Measurements from ENCODE around the gene CTNNA3. TPM values are rescaled to one million over a fixed set of nuclear protein-coding genes. Genes with fewer than 3 reads are reported as not detected.
"Not testable (repeated sequence)": the region's sequence is repeated elsewhere in the genome, so short reads cannot be mapped to it uniquely, and the experiment has no call there.

CTNNA3 gene
- total and polyA plus RNA-seq, 2 donors from 2014 or later = 0.45 to 0.72 TPM

DNA sequence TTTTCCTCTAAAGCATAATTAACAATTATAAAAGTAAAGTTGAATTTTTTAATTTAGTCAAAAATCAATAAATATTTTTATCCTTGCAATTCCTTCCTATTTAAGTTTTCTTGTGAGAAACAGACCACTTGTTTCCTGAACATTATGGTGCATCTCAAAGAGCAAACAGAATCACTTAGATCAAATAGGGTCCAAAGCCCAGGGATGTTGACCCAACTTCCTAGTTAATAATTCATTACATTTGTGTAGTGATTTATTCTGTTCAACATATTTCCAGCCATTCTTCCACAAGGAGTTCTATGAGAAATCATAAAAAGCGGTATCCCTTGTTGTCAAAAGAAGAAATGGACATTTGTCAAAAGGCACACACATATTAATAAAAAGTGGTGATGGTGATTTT is 454.5 kb downstream of the CTNNA3 start:
- no peaks in the 10 kb centered on the region for H3K4me1 ChIP-seq (ENCODE audit: control insufficient read depth in 2 of 3, insufficient read depth in 2 of 3, low read depth in 1 of 3, low read length in 3 of 3)
- no peak overlapping the region for H3K27ac ChIP-seq (ENCODE audit: low read depth in 2 of 2, low read length in 2 of 2)
- H3K4me3 ChIP-seq (ENCODE audit: low read length in 3 of 3) = no peak overlapping the region
- DNase-seq (no peak), FAIRE-seq (no peak)
- H3K36me3 ChIP-seq (ENCODE audit: control insufficient read depth in 2 of 3, insufficient read depth in 3 of 3, low read length in 3 of 3) = no peaks in the 10 kb centered on the region
- no peaks in the 10 kb centered on the region for H3K27me3 ChIP-seq (ENCODE audit: control insufficient read depth, insufficient read depth, low read length)
- TF ChIP-seq, protein P1, sequence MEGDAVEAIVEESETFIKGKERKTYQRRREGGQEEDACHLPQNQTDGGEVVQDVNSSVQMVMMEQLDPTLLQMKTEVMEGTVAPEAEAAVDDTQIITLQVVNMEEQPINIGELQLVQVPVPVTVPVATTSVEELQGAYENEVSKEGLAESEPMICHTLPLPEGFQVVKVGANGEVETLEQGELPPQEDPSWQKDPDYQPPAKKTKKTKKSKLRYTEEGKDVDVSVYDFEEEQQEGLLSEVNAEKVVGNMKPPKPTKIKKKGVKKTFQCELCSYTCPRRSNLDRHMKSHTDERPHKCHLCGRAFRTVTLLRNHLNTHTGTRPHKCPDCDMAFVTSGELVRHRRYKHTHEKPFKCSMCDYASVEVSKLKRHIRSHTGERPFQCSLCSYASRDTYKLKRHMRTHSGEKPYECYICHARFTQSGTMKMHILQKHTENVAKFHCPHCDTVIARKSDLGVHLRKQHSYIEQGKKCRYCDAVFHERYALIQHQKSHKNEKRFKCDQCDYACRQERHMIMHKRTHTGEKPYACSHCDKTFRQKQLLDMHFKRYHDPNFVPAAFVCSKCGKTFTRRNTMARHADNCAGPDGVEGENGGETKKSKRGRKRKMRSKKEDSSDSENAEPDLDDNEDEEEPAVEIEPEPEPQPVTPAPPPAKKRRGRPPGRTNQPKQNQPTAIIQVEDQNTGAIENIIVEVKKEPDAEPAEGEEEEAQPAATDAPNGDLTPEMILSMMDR (IDR thresholded peaks at IDR 0.05; ENCODE audit: borderline replicate concordance, extremely low read depth, insufficient read depth) = no peak
- H3K9me3 ChIP-seq (ENCODE audit: control insufficient read depth in 2 of 3, insufficient read depth in 1 of 3, low read length in 3 of 3) = no peaks in the 10 kb centered on the region
- H3K9ac ChIP-seq (ENCODE audit: low read length in 3 of 3) = no peak overlapping the region
- intact Hi-C loops (cut with DNase I) = no loop called here

DNA sequence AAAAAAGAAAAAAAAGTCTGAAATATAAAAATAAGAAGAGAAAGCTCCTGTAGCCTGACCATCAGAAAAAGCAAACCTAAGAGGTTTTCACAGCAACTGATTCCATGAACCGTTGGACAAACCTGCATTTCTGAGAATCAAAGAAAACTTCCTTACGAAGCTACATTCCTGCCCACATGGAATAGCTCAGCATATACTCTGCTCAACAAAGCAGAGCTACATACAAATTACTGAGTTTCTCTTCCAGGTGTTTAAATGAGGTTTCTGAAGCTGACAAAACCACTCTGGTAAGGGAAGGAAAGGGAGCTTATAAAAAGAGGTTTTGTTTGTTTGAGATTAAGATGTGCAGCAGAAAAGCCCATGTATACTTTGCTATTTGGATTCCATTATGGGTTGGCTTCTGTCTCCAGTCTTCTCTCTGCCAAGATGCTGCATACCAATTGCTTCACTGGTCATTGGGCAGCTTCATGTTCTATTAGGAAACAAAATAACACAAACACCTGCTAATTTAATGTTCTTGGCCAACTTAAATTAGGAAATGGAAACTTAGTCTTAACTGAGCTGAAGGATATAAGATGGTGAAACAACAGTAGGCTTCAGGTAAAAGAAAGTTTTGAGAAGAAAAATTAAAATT is 456.0 kb downstream of the CTNNA3 start:
- Histone ChIP-seq H3K36me3 (ENCODE audit: control insufficient read depth in 2 of 3, insufficient read depth in 3 of 3, low read length in 3 of 3) (no peaks in the 10 kb centered on the region), H3K4me1 (ENCODE audit: control insufficient read depth in 2 of 3, insufficient read depth in 2 of 3, low read depth in 1 of 3, low read length in 3 of 3) (no peaks in the 10 kb centered on the region), H3K27ac (ENCODE audit: low read depth in 2 of 2, low read length in 2 of 2) (no peak overlapping the region), H3K27me3 (ENCODE audit: control insufficient read depth, insufficient read depth, low read length) (no peaks in the 10 kb centered on the region), H3K4me3 (ENCODE audit: low read length in 3 of 3) (no peak overlapping the region), H3K9ac (ENCODE audit: low read length in 3 of 3) (no peak overlapping the region), H3K9me3 (ENCODE audit: control insufficient read depth in 2 of 3, insufficient read depth in 1 of 3, low read length in 3 of 3) (no peaks in the 10 kb centered on the region)
- TF ChIP-seq, protein P1 (IDR thresholded peaks at IDR 0.05; ENCODE audit: borderline replicate concordance, extremely low read depth, insufficient read depth) = no peak
- no peak for FAIRE-seq
- intact Hi-C loops (cut with DNase I) = no loop called here
- no peak for DNase-seq

DNA sequence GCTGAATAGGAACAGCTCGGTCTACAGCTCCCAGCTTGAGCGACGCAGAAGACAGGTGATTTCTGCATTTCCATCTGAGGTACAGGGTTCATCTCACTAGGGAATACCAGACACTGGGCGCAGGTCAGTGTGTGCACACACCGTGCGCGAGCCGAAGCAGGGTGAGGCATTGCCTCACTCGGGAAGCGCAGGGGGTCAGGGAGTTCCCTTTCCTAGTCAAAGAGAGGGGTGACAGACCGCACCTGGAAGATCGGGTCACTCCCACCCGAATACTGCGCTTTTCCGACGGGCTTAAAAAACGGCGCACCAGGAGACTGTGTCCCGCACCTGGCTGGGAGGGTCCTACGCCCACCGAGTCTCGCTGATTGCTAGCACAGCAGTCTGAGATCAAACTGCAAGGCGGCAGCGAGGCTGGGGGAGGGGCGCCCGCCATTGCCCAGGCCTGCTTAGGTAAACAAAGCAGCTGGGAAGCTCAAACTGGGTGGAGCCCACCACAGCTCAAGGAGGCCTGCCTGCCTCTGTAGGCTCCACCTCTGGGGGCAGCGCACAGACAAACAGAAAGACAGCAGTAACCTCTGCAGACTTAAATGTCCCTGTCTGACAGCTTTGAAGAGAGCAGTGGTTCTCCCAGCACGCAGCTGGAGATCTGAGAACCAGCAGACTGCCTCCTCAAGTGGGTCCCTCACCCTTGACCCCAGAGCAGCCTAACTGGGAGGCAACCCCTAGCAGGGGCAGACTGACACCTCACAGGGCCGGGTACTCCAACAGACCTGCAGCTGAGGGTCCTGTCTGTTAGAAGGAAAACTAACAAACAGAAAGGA is 465.1 kb downstream of the CTNNA3 start:
- H3K9me3 ChIP-seq (ENCODE audit: control insufficient read depth in 2 of 3, insufficient read depth in 1 of 3, low read length in 3 of 3); H3K36me3 ChIP-seq (ENCODE audit: control insufficient read depth in 2 of 3, insufficient read depth in 3 of 3, low read length in 3 of 3); H3K27ac ChIP-seq (ENCODE audit: low read depth in 2 of 2, low read length in 2 of 2); H3K4me1 ChIP-seq (ENCODE audit: control insufficient read depth in 2 of 3, insufficient read depth in 2 of 3, low read depth in 1 of 3, low read length in 3 of 3); H3K9ac ChIP-seq (ENCODE audit: low read length in 3 of 3); H3K27me3 ChIP-seq (ENCODE audit: control insufficient read depth, insufficient read depth, low read length); FAIRE-seq; intact Hi-C loops (cut with DNase I): not testable (repeated sequence)
- peak in 4 of 5 donors; percentile 11 to 45 (median 21) for DNase-seq
- peak overlapping the region in 2 of 3 donors; percentile 34 to 49 for H3K4me3 ChIP-seq (ENCODE audit: low read length in 3 of 3)

DNA sequence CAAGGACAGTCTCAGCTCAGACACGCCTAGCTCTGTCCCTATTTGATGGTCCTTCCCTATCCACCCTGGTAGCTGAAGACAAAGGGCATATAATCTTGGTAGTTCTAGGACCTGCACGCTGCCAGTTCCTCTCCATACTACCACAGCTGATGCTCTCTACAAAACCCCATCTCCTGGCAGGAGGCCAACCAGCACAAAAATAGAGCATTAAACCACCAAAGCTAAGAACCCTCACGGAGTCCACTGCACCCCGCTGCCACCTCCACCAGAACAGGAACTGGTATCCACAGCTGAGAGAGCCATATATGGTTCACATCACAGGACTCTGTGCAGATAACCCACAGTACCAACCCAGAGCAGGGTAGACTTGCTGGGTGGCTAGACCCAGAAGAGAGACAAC is 470.8 kb downstream of the CTNNA3 start:
- TF ChIP-seq, protein P1 (IDR thresholded peaks at IDR 0.05; ENCODE audit: borderline replicate concordance, extremely low read depth, insufficient read depth) = no peak
- no peak overlapping the region for H3K9ac ChIP-seq (ENCODE audit: low read length in 3 of 3)
- H3K27ac ChIP-seq (ENCODE audit: low read depth in 2 of 2, low read length in 2 of 2) = no peak overlapping the region
- DNase-seq = no peak
- H3K9me3 ChIP-seq (ENCODE audit: control insufficient read depth in 2 of 3, insufficient read depth in 1 of 3, low read length in 3 of 3) = no peaks in the 10 kb centered on the region
- H3K4me1 ChIP-seq (ENCODE audit: control insufficient read depth in 2 of 3, insufficient read depth in 2 of 3, low read depth in 1 of 3, low read length in 3 of 3) = no peaks in the 10 kb centered on the region
- H3K27me3 ChIP-seq (ENCODE audit: control insufficient read depth, insufficient read depth, low read length) = no peaks in the 10 kb centered on the region
- intact Hi-C loops (cut with DNase I) = no loop called here
- no peaks in the 10 kb centered on the region for H3K36me3 ChIP-seq (ENCODE audit: control insufficient read depth in 2 of 3, insufficient read depth in 3 of 3, low read length in 3 of 3)
- no peak for FAIRE-seq
- H3K4me3 ChIP-seq (ENCODE audit: low read length in 3 of 3) = no peak overlapping the region

All from kidney (tissue), 14 donors.